HCT116 (cell line): ENCODE results near the gene RARG. TPM values are rescaled to one million over a fixed set of nuclear protein-coding genes. Genes with fewer than 3 reads are reported as not detected.

Experiments
- ATAC-seq: fragments of 200-7000 bp; cut with Tn5 transposase; 2 replicates; pipeline ENCODE4 v1.9.1; 2020; ENCODE audit warnings: mild to moderate bottlenecking, moderate library complexity
- BruUV-seq: library from RNA; stranded (reverse); fragments of 400-500 nt; replicated peaks from 2 replicates; lab custom pipeline; 2021; lab: Mats Ljungman, UMichigan
- CTCF ChIA-PET: fragments of 300-600 bp; sonication (Branson Sonifier 250); formaldehyde crosslinking; loops from one replicate; lab custom pipeline; 2021; ENCODE audit warnings: antibody characterized with exemption; lab: Charles Lee
- POLR2A ChIA-PET: fragments of 300-600, 350-600 bp; sonication (Branson Sonifier 250); formaldehyde crosslinking; loops from one replicate; lab custom pipeline; 2021; ENCODE audit warnings: antibody characterized with exemption; lab: Charles Lee
- RAD21 ChIA-PET, 2 experiments: fragments of 300-600 bp; sonication (Branson Sonifier 250); formaldehyde crosslinking; loops; one replicate each; lab custom pipeline; 2023; ENCODE audit warnings: low total read pairs in 2 of 2; ENCODE audit not compliant: uncharacterized antibody in 2 of 2, unreplicated experiment in 2 of 2, low non-redundant PET in 1 of 2; lab: Charles Lee
- DNase-seq: peaks from one replicate; pipeline ENCODE4 v3.0.0-alpha.2; 2010; ENCODE audit warnings: low read depth, low spot score
- H2AFZ ChIP-seq: fragments of 200-600 bp; shearing (Covaris generic), sonication (generic); 2 replicates; pipeline ENCODE4 v1.6.1; 2017; ENCODE audit warnings: low read depth, mixed run types, mixed read lengths, antibody characterized with exemption, low read length; ENCODE audit not compliant: poor library complexity, severe bottlenecking
- H3K27ac ChIP-seq: 2 replicates; pipeline ENCODE4 v1.5.1; 2012; ENCODE audit warnings: low read depth, low read length
- H3K27me3 ChIP-seq: fragments of 200-600 bp; sonication (generic); 2 replicates; pipeline ENCODE4 v1.6.1; 2016; ENCODE audit warnings: mixed run types, low read length, mixed read lengths; ENCODE audit not compliant: insufficient read depth
- H3K36me3 ChIP-seq, 2 experiments: fragments of 200-500 bp in 1 of 2; fragments of 200-600 bp in 1 of 2; sonication (Bioruptor generic) in 1 of 2; sonication (generic) in 1 of 2; 2 replicates each; pipeline versions ENCODE4 v1.5.1 to v1.6.1; 2014 to 2016; ENCODE audit warnings: low read length in 2 of 2, inconsistent platforms in 1 of 2, mixed read lengths in 1 of 2, mixed run types in 1 of 2; ENCODE audit not compliant: insufficient read depth in 2 of 2, control insufficient read depth in 1 of 2
- H3K4me1 ChIP-seq, 2 experiments: fragments of 200-600 bp in 1 of 2; sonication (generic) in 1 of 2; 2 replicates each; pipeline versions ENCODE4 v1.5.1 to v1.6.1; 2012 to 2017; ENCODE audit warnings: low read length in 2 of 2, inconsistent platforms in 1 of 2, mild to moderate bottlenecking in 1 of 2, mixed read lengths in 1 of 2, mixed run types in 1 of 2, moderate library complexity in 1 of 2; ENCODE audit not compliant: insufficient read depth in 2 of 2, control insufficient read depth in 1 of 2
- H3K4me2 ChIP-seq: fragments of 200-600 bp; sonication (generic); 2 replicates; pipeline ENCODE4 v1.6.1; 2017; ENCODE audit warnings: mixed run types, low read length, mixed read lengths
- H3K4me3 ChIP-seq, 2 experiments: fragments of 200-600 bp in 1 of 2; sonication (generic) in 1 of 2; replicated peaks in 1 of 2; 2 replicates each; pipeline ENCODE4 v1.5.1; 2011 to 2016; ENCODE audit warnings: low read length in 2 of 2, control low read depth in 1 of 2, low read depth in 1 of 2, mild to moderate bottlenecking in 1 of 2, mixed read lengths in 1 of 2, mixed run types in 1 of 2
- H3K79me2 ChIP-seq: fragments of 200-600 bp; sonication (generic); 2 replicates; pipeline ENCODE4 v1.6.1; 2017; ENCODE audit warnings: mild to moderate bottlenecking, mixed run types, low read length, moderate library complexity, mixed read lengths; ENCODE audit not compliant: insufficient read depth
- H3K9ac ChIP-seq: fragments of 200-600 bp; sonication (generic); 2 replicates; pipeline ENCODE4 v1.6.1; 2016; ENCODE audit warnings: low read length, mixed read lengths
- H3K9me2 ChIP-seq: fragments of 200-600 bp; sonication (generic), shearing (Covaris generic); 2 replicates; pipeline ENCODE4 v1.6.1; 2017; ENCODE audit warnings: mixed run types, mild to moderate bottlenecking, moderate library complexity; ENCODE audit not compliant: insufficient read depth
- H3K9me3 ChIP-seq, 2 experiments: fragments of 200-500 bp in 1 of 2; fragments of 200-600 bp in 1 of 2; sonication (Bioruptor generic) in 1 of 2; sonication (generic) in 1 of 2; 2 replicates each; pipeline ENCODE4 v1.6.1; 2014 to 2017; ENCODE audit warnings: low read length in 2 of 2, mixed read lengths in 2 of 2, inconsistent platforms in 1 of 2, low read depth in 1 of 2, mild to moderate bottlenecking in 1 of 2, mixed run types in 1 of 2, moderate library complexity in 1 of 2; ENCODE audit not compliant: control insufficient read depth in 1 of 2, insufficient read depth in 1 of 2
- H4K20me1 ChIP-seq: fragments of 200-600 bp; sonication (generic), shearing (Covaris generic); 2 replicates; pipeline ENCODE4 v1.6.1; 2017; ENCODE audit warnings: mixed run types, mild to moderate bottlenecking, moderate library complexity; ENCODE audit not compliant: insufficient read depth
- CTCF ChIP-seq, 3 experiments: fragments of 200-600 bp in 1 of 3; sonication (generic) in 1 of 3; IDR thresholded peaks in 2 of 3; conservative IDR thresholded peaks in 1 of 3; 2 replicates each; pipeline ENCODE4 v1.5.1; 2012 to 2017; ENCODE audit warnings: low read depth in 2 of 3, low read length in 2 of 3, antibody characterized with exemption in 1 of 3, borderline replicate concordance in 1 of 3, control low read depth in 1 of 3, mild to moderate bottlenecking in 1 of 3, mixed read lengths in 1 of 3, mixed run types in 1 of 3, moderate library complexity in 1 of 3; ENCODE audit not compliant: insufficient read depth in 1 of 3
- JUND ChIP-seq: IDR thresholded peaks from 2 replicates; pipeline ENCODE4 v1.6.1; 2012
- POLR2A ChIP-seq: IDR thresholded peaks from 2 replicates; pipeline ENCODE4 v1.7.0; 2011; ENCODE audit warnings: borderline replicate concordance; ENCODE audit not compliant: insufficient read depth, insufficient read length; ENCODE audit errors: extremely low read depth
- intact Hi-C: fragments of 100-400 bp; cut with micrococcal nuclease; formaldehyde crosslinking; loops from 2 replicates; pipeline ENCODE4 v1.10.0; 2022
- total RNA-seq: library from RNA; stranded (reverse); gene quantifications from one replicate; pipeline ENCODE4 v1.2.1, GENCODE V29; 2021; ENCODE audit not compliant: unreplicated experiment
- TF ChIP-seq, protein P1 (sequence below): IDR thresholded peaks from 2 replicates; pipeline ENCODE4 v1.6.1; 2012

The RARG gene
- total RNA-seq, 1 experiment from 2014 or later = 68.9 TPM

DNA sequence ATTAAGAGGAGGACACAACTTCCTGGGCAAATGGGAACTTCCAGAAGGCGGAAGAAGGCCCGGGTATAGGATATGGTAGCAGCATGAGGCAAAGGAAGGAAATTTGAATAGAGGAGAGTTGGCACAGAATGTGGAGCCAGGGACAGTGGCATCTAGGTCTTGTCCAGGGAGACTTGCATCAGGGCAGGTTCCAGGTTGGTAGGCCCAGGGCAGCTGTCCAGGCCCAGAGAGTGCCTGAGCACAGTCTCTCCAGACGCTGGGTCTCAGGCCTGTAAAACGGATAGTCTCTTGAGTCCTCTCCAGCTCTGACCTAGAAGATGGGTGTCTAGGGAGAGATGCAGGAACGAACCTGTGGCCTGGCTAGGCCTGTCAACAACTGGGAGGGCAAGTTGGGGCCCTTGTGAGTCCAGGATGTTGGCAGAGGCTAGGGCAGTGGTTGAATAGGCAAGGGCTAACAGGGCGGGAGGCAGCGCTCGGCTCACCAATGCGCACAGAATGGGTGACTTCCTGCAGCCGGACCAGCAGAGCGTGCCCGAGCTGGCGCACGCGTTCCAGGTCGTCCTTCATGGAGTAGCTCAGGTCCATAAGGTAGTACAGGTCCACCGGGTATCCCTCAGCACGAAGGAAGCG lies 34.9 kb downstream of the RARG start:
- Histone ChIP-seq H2AFZ (no peak overlapping the region), H3K27me3 (no peaks in the 10 kb centered on the region), H3K4me1 (peaks cover 3 to 26% of the 10 kb centered on the region in 2 experiments; a peak in 3 of 4 replicates), H3K4me2 (no peak overlapping the region), H4K20me1 (no peaks in the 10 kb centered on the region), H3K27ac (no peak overlapping the region; the same call in 1 of the 2 replicates), H3K9ac (no peak overlapping the region), H3K36me3 (no peaks in the 10 kb centered on the region), H3K79me2 (no peaks in the 10 kb centered on the region), H3K4me3 (no peak overlapping the region), H3K9me3 (no peaks in the 10 kb centered on the region), H3K9me2 (no peaks in the 10 kb centered on the region)
- CTCF ChIA-PET = interaction anchor here (0.8 to 3.3 kb wide), 20 partner anchors 9 to 312 kb away, joined by 3 to 36 read pairs (median 4); partner anchors contain the start of genes AAAS, CSAD, PFDN5 and SPRYD3
- ATAC-seq (0 out of 2 replicates have a peak, but pooled peaks have one; percentile 3), DNase-seq (no peak)
- intact Hi-C loops = no loop called here
- RAD21 ChIA-PET = interaction anchor here (0.6 to 1.1 kb wide), 3 partner anchors 22 to 131 kb away, joined by 3 to 4 read pairs (median 3); no protein-coding TSS in a partner anchor
- TF ChIP-seq POLR2A = no peak
- POLR2A ChIA-PET = interaction anchor here (0.8 to 1.1 kb wide), 3 partner anchors 9 to 131 kb away, joined by 3 to 4 read pairs (median 3); partner anchors contain the start of gene ESPL1
- no TSS peak for BruUV-seq

- Histone ChIP-seq H3K79me2 (no peaks in the 10 kb centered on the region), H3K4me1 (peaks cover 3 to 26% of the 10 kb centered on the region in 2 experiments; a peak in 3 of 4 replicates), H3K4me2 (peak overlapping the region; percentile 21), H3K27ac (no peak overlapping the region), H2AFZ (no peak overlapping the region), H3K9ac (no peak overlapping the region), H3K36me3 (no peaks in the 10 kb centered on the region), H3K27me3 (no peaks in the 10 kb centered on the region), H3K4me3 (no peak overlapping the region), H4K20me1 (no peaks in the 10 kb centered on the region), H3K9me3 (no peaks in the 10 kb centered on the region), H3K9me2 (no peaks in the 10 kb centered on the region)
- ChIA-PET POLR2A (no interaction called here), RAD21 (no interaction called here), CTCF (interaction anchor here (0.6 to 3.3 kb wide), 4 partner anchors 36 to 170 kb away, joined by 3 to 36 read pairs (median 21); no protein-coding TSS in a partner anchor)
- DNase-seq (no peak), ATAC-seq (peak; percentile 41; the same call in 1 of the 2 replicates)
- no TSS peak for BruUV-seq
- TF ChIP-seq, protein P1, sequence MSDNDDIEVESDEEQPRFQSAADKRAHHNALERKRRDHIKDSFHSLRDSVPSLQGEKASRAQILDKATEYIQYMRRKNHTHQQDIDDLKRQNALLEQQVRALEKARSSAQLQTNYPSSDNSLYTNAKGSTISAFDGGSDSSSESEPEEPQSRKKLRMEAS = no peak
- TF ChIP-seq JUND (no peak), CTCF (IDR thresholded peaks at IDR 0.05 in 2 of 3, conservative IDR thresholded peaks at IDR 0.05 in 1 of 3; ENCODE audit: borderline replicate concordance in 1 of 3, insufficient read depth in 1 of 3, low read depth in 2 of 3, low read length in 2 of 3) (peak in 2 of 3 experiments; percentile 12 to 18; a peak in 1 of 6 replicates)
- TF ChIP-seq, all 23 proteins: peak for 1
- intact Hi-C loops = no loop called here
Measured at GRCh38 chr12:53196486-53196885, 35.5 kb downstream of the RARG start.
